ENCODE results near the gene MAP3K5. TPM values are rescaled to one million over a fixed set of nuclear protein-coding genes. Genes with fewer than 3 reads are reported as not detected.
A peak's percentile ranks its signal among the peaks of the same experiment; 100 is the strongest.

Gene MAP3K5
- total and polyA plus RNA-seq, 9 of the 15 experiments (the other 6 are each of a cell fraction or from before 2014, with no cell fraction given): 2.2 to 13.0 (median 9.9) TPM

DNA sequence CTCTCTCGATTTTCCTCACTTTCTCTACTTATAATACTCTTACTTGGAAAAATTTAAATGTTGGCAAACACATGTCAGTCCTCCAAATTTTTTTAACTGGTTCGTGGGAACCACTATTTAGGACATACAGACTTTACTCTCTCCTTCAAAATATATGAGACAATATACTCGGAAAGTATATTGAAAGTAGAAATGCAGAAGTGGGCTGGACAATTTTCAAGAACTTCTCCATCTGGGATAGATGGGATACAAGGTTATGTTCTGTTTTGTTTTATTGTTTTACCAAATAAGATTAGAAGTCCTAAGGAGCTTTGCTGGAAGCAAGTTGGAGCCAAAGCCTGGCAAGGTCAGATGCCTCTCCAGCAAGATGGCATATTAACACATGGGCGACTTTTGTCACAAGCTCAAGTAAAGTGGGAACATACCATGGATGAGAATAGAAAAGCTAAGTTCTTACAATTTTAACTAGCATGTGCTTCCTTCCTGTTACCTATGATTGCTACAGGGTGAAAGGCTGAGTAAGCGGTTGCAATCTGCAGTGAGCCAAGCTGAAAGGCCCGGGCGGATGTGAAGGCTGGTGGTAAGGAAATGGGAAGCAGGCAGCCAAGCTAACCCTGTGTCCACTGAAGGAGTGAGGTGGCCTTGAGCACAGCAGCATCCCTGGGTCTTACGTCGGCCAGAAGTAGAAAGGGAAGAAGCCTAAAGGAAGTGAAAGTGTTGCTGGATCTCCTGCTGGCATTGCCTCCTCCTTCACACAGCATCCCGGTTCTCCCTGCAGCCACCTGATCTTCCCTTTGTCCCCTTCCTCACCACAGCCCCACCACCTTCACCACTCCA, 7.1 kb downstream of the MAP3K5 start (continued):
- TF ChIP-seq L3MBTL2 (IDR thresholded peaks at IDR 0.05) (peak; percentile 40; the same call in 1 of the 2 replicates), GTF2F1 (IDR thresholded peaks at IDR 0.05; ENCODE audit: low read depth, low read length) (no peak), ERF (CRISPR knock-in tag; IDR thresholded peaks at IDR 0.05) (0 out of 2 replicates have a peak, but pooled peaks have one; percentile 62), TCFL5 (CRISPR knock-in tag; conservative IDR thresholded peaks at IDR 0.05) (0 out of 2 replicates have a peak, but pooled peaks have one; percentile 31), ZNF79 (CRISPR knock-in tag; IDR thresholded peaks at IDR 0.05; ENCODE audit: low read depth) (peak; percentile 70), BCOR (IDR thresholded peaks at IDR 0.05) (no peak), ZNF311 (CRISPR knock-in tag; IDR thresholded peaks at IDR 0.05) (0 out of 2 replicates have a peak, but pooled peaks have one; percentile 57)
- TF ChIP-seq, protein P1, sequence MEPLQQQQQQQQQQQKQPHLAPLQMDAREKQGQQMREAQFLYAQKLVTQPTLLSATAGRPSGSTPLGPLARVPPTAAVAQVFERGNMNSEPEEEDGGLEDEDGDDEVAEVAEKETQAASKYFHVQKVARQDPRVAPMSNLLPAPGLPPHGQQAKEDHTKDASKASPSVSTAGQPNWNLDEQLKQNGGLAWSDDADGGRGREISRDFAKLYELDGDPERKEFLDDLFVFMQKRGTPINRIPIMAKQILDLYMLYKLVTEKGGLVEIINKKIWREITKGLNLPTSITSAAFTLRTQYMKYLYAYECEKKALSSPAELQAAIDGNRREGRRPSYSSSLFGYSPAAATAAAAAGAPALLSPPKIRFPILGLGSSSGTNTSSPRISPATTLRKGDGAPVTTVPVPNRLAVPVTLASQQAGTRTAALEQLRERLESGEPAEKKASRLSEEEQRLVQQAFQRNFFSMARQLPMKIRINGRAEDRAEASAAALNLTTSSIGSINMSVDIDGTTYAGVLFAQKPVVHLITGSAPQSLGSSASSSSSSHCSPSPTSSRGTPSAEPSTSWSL (CRISPR knock-in tag; IDR thresholded peaks at IDR 0.05; ENCODE audit: borderline replicate concordance): 0 out of 2 replicates have a peak, but pooled peaks have one; percentile 46
- TF ChIP-seq, protein P2, sequence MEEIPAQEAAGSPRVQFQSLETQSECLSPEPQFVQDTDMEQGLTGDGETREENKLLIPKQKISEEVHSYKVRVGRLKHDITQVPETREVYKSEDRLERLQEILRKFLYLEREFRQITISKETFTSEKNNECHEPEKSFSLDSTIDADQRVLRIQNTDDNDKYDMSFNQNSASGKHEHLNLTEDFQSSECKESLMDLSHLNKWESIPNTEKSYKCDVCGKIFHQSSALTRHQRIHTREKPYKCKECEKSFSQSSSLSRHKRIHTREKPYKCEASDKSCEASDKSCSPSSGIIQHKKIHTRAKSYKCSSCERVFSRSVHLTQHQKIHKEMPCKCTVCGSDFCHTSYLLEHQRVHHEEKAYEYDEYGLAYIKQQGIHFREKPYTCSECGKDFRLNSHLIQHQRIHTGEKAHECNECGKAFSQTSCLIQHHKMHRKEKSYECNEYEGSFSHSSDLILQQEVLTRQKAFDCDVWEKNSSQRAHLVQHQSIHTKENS (CRISPR knock-in tag; IDR thresholded peaks at IDR 0.05): 0 out of 2 replicates have a peak, but pooled peaks have one; percentile 46
- TF ChIP-seq, protein P3, sequence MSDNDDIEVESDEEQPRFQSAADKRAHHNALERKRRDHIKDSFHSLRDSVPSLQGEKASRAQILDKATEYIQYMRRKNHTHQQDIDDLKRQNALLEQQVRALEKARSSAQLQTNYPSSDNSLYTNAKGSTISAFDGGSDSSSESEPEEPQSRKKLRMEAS (CRISPR knock-in tag; IDR thresholded peaks at IDR 0.05): 0 out of 2 replicates have a peak, but pooled peaks have one; percentile 21
- TF ChIP-seq, protein P4, sequence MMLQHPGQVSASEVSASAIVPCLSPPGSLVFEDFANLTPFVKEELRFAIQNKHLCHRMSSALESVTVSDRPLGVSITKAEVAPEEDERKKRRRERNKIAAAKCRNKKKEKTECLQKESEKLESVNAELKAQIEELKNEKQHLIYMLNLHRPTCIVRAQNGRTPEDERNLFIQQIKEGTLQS (IDR thresholded peaks at IDR 0.05): peak; percentile 42; the same call in 1 of the 2 replicates
- TF ChIP-seq, protein P4 (CRISPR knock-in tag; conservative IDR thresholded peaks at IDR 0.05): no peak
